ENCODE measurements around the gene STAT5B.

DNA sequence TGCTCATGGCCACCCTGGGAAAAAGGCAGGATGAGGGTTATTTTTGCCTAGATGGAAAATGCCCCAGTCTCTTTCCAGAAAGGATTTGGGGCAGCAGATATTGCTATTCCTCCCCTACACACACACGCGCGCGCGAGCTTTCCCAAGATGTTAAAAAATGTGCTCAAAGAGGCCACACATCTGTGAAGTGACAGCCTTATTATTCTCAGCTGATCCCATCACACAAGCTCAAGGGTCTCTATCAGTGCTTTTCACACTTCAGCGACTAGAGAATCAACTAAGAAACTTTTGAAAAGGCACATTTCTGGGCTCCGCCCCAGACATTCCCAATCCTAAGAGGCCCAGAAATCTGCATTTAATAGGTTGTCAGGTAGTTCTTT lies 115.7 kb downstream of the STAT5B start:
- TF ChIP-seq, protein P1, sequence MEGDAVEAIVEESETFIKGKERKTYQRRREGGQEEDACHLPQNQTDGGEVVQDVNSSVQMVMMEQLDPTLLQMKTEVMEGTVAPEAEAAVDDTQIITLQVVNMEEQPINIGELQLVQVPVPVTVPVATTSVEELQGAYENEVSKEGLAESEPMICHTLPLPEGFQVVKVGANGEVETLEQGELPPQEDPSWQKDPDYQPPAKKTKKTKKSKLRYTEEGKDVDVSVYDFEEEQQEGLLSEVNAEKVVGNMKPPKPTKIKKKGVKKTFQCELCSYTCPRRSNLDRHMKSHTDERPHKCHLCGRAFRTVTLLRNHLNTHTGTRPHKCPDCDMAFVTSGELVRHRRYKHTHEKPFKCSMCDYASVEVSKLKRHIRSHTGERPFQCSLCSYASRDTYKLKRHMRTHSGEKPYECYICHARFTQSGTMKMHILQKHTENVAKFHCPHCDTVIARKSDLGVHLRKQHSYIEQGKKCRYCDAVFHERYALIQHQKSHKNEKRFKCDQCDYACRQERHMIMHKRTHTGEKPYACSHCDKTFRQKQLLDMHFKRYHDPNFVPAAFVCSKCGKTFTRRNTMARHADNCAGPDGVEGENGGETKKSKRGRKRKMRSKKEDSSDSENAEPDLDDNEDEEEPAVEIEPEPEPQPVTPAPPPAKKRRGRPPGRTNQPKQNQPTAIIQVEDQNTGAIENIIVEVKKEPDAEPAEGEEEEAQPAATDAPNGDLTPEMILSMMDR (IDR thresholded peaks at IDR 0.05): no peak
- no peak for TF ChIP-seq POLR2AphosphoS5 (IDR thresholded peaks at IDR 0.05; ENCODE audit: low read depth, low read length)
- TF ChIP-seq SIN3A (IDR thresholded peaks at IDR 0.05; ENCODE audit: borderline replicate concordance, insufficient read depth, low read depth, low read length): no peak
- TF ChIP-seq, protein P2, sequence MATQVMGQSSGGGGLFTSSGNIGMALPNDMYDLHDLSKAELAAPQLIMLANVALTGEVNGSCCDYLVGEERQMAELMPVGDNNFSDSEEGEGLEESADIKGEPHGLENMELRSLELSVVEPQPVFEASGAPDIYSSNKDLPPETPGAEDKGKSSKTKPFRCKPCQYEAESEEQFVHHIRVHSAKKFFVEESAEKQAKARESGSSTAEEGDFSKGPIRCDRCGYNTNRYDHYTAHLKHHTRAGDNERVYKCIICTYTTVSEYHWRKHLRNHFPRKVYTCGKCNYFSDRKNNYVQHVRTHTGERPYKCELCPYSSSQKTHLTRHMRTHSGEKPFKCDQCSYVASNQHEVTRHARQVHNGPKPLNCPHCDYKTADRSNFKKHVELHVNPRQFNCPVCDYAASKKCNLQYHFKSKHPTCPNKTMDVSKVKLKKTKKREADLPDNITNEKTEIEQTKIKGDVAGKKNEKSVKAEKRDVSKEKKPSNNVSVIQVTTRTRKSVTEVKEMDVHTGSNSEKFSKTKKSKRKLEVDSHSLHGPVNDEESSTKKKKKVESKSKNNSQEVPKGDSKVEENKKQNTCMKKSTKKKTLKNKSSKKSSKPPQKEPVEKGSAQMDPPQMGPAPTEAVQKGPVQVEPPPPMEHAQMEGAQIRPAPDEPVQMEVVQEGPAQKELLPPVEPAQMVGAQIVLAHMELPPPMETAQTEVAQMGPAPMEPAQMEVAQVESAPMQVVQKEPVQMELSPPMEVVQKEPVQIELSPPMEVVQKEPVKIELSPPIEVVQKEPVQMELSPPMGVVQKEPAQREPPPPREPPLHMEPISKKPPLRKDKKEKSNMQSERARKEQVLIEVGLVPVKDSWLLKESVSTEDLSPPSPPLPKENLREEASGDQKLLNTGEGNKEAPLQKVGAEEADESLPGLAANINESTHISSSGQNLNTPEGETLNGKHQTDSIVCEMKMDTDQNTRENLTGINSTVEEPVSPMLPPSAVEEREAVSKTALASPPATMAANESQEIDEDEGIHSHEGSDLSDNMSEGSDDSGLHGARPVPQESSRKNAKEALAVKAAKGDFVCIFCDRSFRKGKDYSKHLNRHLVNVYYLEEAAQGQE (IDR thresholded peaks at IDR 0.05; ENCODE audit: insufficient read depth in 1 of 2, low read depth in 2 of 2, low read length in 1 of 2): no peak
- no peak for TF ChIP-seq TCF7L2 (IDR thresholded peaks at IDR 0.05; ENCODE audit: low read depth, low read length)
